Esophagus muscularis mucosa (tissue), 4 donors: ENCODE measurements around the gene HDLBP.

Experiments
- EP300 ChIP-seq: sonication (generic); formaldehyde crosslinking; IDR thresholded peaks from one replicate; pipeline ENCODE4 v1.6.1; 2017; ENCODE audit warnings: antibody characterized with exemption
- POLR2A ChIP-seq: fragments of 450-650 bp; IDR thresholded peaks from one replicate; pipeline ENCODE4 v1.6.1; 2017; ENCODE audit warnings: antibody characterized with exemption, moderate library complexity, mild to moderate bottlenecking, low read depth
- POLR2AphosphoS5 ChIP-seq, 2 donors: sonication (generic); formaldehyde crosslinking; IDR thresholded peaks; one replicate each; pipeline ENCODE4 v1.6.1; 2017; ENCODE audit warnings: antibody characterized with exemption in 2 of 2
- TF ChIP-seq, protein P1 (sequence below), 3 experiments: fragments of 200-600 bp in 2 of 3; fragments of 450-650 bp in 1 of 3; sonication (generic) in 2 of 3; IDR thresholded peaks; one replicate each; pipeline ENCODE4 v1.5.1; 2017 to 2019; ENCODE audit warnings: antibody characterized with exemption in 3 of 3, mild to moderate bottlenecking in 2 of 3, moderate library complexity in 1 of 3

DNA sequence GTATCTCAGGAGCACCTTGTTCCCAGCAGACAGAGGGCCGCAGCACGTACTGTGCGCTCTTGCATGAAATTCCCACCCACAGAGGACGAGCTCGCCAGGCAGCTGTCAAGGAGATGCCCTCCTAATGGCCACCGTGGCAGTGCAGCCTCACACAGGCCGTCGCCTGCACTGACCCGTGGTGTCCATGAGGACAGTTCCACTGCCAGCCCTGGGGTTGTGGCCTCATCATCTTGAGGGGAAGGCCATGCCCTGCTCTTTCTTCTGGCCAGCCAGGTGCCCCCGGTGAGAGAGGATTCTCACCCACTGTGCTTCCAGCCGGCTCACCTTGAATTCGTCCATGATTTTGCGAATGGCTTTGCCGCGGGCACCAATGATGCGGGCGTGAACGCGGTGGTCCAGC, 85.0 kb downstream of the HDLBP start:
- TF ChIP-seq POLR2A (no peak), POLR2AphosphoS5 (IDR thresholded peaks at IDR 0.05) (no peak), EP300 (no peak)
- TF ChIP-seq, protein P1, sequence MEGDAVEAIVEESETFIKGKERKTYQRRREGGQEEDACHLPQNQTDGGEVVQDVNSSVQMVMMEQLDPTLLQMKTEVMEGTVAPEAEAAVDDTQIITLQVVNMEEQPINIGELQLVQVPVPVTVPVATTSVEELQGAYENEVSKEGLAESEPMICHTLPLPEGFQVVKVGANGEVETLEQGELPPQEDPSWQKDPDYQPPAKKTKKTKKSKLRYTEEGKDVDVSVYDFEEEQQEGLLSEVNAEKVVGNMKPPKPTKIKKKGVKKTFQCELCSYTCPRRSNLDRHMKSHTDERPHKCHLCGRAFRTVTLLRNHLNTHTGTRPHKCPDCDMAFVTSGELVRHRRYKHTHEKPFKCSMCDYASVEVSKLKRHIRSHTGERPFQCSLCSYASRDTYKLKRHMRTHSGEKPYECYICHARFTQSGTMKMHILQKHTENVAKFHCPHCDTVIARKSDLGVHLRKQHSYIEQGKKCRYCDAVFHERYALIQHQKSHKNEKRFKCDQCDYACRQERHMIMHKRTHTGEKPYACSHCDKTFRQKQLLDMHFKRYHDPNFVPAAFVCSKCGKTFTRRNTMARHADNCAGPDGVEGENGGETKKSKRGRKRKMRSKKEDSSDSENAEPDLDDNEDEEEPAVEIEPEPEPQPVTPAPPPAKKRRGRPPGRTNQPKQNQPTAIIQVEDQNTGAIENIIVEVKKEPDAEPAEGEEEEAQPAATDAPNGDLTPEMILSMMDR (IDR thresholded peaks at IDR 0.05): no peak
